ENCODE measurements around the gene NNT. TPM values are rescaled to one million over a fixed set of nuclear protein-coding genes. Genes with fewer than 3 reads are reported as not detected.

Gene NNT
- total and polyA plus RNA-seq, 9 of the 15 experiments (the other 6 are each of a cell fraction or from before 2014, with no cell fraction given) = 21.9 to 68.6 (median 42.2) TPM

DNA sequence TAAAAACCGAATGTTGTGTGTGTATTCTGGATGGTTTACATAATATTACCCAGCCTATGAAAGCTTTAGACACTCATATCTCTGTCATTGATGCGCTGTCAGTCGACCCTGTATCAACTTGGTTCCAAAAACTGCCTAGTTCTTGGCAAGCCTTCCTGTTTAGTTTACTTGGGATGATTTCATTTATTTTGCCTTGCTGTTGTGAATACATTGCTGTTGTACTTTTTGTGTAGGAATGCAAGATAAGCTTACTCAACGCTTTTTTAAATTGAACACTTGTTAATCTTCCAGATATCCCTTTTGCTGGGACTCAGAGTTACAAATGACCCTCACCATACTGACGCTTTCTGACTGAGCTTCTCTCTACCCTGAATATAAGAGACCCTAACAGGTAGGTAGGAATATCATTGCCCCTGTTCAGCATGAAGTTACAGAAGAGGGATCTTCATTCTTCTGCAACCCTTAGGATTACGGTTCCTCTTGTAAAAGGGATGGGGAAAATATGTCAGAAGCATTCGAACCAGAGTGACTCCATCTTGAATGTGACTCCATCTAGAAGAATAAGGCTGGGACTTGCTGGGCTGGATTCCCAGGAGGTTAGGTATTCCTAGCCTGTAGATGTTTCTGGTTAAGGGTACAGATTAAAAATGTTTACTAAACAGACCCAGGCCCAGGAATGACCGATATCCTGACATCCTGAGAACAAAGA lies 32.4 kb upstream of the NNT start (continued):
- TF ChIP-seq, protein P1, sequence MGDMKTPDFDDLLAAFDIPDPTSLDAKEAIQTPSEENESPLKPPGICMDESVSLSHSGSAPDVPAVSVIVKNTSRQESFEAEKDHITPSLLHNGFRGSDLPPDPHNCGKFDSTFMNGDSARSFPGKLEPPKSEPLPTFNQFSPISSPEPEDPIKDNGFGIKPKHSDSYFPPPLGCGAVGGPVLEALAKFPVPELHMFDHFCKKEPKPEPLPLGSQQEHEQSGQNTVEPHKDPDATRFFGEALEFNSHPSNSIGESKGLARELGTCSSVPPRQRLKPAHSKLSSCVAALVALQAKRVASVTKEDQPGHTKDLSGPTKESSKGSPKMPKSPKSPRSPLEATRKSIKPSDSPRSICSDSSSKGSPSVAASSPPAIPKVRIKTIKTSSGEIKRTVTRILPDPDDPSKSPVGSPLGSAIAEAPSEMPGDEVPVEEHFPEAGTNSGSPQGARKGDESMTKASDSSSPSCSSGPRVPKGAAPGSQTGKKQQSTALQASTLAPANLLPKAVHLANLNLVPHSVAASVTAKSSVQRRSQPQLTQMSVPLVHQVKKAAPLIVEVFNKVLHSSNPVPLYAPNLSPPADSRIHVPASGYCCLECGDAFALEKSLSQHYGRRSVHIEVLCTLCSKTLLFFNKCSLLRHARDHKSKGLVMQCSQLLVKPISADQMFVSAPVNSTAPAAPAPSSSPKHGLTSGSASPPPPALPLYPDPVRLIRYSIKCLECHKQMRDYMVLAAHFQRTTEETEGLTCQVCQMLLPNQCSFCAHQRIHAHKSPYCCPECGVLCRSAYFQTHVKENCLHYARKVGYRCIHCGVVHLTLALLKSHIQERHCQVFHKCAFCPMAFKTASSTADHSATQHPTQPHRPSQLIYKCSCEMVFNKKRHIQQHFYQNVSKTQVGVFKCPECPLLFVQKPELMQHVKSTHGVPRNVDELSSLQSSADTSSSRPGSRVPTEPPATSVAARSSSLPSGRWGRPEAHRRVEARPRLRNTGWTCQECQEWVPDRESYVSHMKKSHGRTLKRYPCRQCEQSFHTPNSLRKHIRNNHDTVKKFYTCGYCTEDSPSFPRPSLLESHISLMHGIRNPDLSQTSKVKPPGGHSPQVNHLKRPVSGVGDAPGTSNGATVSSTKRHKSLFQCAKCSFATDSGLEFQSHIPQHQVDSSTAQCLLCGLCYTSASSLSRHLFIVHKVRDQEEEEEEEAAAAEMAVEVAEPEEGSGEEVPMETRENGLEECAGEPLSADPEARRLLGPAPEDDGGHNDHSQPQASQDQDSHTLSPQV (IDR thresholded peaks at IDR 0.05) = peak; percentile 89
- TF ChIP-seq, protein P2, sequence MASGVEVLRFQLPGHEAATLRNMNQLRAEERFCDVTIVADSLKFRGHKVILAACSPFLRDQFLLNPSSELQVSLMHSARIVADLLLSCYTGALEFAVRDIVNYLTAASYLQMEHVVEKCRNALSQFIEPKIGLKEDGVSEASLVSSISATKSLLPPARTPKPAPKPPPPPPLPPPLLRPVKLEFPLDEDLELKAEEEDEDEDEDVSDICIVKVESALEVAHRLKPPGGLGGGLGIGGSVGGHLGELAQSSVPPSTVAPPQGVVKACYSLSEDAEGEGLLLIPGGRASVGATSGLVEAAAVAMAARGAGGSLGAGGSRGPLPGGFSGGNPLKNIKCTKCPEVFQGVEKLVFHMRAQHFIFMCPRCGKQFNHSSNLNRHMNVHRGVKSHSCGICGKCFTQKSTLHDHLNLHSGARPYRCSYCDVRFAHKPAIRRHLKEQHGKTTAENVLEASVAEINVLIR (CRISPR knock-in tag; IDR thresholded peaks at IDR 0.05) = no peak
- TF ChIP-seq HCFC1 (IDR thresholded peaks at IDR 0.05; ENCODE audit: low read depth, low read length) (no peak), ZNF197 (CRISPR knock-in tag; IDR thresholded peaks at IDR 0.05; ENCODE audit: low read depth) (0 out of 2 replicates have a peak, but pooled peaks have one; percentile 26), TRIM28 (IDR thresholded peaks at IDR 0.05) (no peak), MAFG (tag; conservative IDR thresholded peaks at IDR 0.05) (no peak), SPI1 (IDR thresholded peaks at IDR 0.05; ENCODE audit: borderline replicate concordance, low read depth, low read length) (no peak), ZNF311 (CRISPR knock-in tag; IDR thresholded peaks at IDR 0.05) (peak; percentile 80), HDAC8 (tag; IDR thresholded peaks at IDR 0.05) (peak; percentile 73), LEF1 (IDR thresholded peaks at IDR 0.05) (no peak), BACH1 (tag; IDR thresholded peaks at IDR 0.05) (peak; percentile 45; the same call in 1 of the 2 replicates), SMAD1 (IDR thresholded peaks at IDR 0.05; ENCODE audit: low read depth, low read length, partially characterized antibody) (no peak), ILK (tag; IDR thresholded peaks at IDR 0.05; ENCODE audit: borderline replicate concordance, low read depth) (peak; percentile 56; the same call in 1 of the 2 replicates), NR2C1 (IDR thresholded peaks at IDR 0.05) (no peak), NR2C1 (tag; IDR thresholded peaks at IDR 0.05) (peak; percentile 71)
- TF ChIP-seq, protein P3, sequence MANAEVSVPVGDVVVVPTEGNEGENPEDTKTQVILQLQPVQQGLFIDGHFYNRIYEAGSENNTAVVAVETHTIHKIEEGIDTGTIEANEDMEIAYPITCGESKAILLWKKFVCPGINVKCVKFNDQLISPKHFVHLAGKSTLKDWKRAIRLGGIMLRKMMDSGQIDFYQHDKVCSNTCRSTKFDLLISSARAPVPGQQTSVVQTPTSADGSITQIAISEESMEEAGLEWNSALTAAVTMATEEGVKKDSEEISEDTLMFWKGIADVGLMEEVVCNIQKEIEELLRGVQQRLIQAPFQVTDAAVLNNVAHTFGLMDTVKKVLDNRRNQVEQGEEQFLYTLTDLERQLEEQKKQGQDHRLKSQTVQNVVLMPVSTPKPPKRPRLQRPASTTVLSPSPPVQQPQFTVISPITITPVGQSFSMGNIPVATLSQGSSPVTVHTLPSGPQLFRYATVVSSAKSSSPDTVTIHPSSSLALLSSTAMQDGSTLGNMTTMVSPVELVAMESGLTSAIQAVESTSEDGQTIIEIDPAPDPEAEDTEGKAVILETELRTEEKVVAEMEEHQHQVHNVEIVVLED (CRISPR knock-in tag; IDR thresholded peaks at IDR 0.05) = no peak
- TF ChIP-seq, protein P4, sequence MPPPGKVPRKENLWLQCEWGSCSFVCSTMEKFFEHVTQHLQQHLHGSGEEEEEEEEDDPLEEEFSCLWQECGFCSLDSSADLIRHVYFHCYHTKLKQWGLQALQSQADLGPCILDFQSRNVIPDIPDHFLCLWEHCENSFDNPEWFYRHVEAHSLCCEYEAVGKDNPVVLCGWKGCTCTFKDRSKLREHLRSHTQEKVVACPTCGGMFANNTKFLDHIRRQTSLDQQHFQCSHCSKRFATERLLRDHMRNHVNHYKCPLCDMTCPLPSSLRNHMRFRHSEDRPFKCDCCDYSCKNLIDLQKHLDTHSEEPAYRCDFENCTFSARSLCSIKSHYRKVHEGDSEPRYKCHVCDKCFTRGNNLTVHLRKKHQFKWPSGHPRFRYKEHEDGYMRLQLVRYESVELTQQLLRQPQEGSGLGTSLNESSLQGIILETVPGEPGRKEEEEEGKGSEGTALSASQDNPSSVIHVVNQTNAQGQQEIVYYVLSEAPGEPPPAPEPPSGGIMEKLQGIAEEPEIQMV (tag; conservative IDR thresholded peaks at IDR 0.05; ENCODE audit: low read depth) = no peak; the same call in 1 of the 2 replicates
- TF ChIP-seq, protein P5, sequence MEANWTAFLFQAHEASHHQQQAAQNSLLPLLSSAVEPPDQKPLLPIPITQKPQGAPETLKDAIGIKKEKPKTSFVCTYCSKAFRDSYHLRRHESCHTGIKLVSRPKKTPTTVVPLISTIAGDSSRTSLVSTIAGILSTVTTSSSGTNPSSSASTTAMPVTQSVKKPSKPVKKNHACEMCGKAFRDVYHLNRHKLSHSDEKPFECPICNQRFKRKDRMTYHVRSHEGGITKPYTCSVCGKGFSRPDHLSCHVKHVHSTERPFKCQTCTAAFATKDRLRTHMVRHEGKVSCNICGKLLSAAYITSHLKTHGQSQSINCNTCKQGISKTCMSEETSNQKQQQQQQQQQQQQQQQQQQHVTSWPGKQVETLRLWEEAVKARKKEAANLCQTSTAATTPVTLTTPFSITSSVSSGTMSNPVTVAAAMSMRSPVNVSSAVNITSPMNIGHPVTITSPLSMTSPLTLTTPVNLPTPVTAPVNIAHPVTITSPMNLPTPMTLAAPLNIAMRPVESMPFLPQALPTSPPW (CRISPR knock-in tag; IDR thresholded peaks at IDR 0.05) = no peak

Measured in K562 (cell line).